GM23248 (cell line): ENCODE measurements around the gene VANGL1. TPM values are rescaled to one million over a fixed set of nuclear protein-coding genes. Genes with fewer than 3 reads are reported as not detected.

Source experiments
- DNase-seq: peaks from one replicate; pipeline ENCODE4 v3.0.0-alpha.2; 2015
- H2AFZ ChIP-seq: fragments of 200-600 bp; sonication (generic); 2 replicates; pipeline ENCODE4 v1.6.1; 2016; ENCODE audit warnings: antibody characterized with exemption
- H3F3A ChIP-seq: fragments of 200-600 bp; sonication (generic); 2 replicates; pipeline ENCODE4 v1.6.1; 2016; ENCODE audit warnings: mild to moderate bottlenecking, antibody characterized with exemption, mixed run types; ENCODE audit not compliant: insufficient read depth
- H3K27ac ChIP-seq: fragments of 200-600 bp; sonication (generic); 2 replicates; pipeline ENCODE4 v1.5.1; 2016; ENCODE audit warnings: mild to moderate bottlenecking
- H3K27me3 ChIP-seq: fragments of 200-600 bp; sonication (generic); replicated peaks from 2 replicates; pipeline ENCODE4 v1.6.1; 2016; ENCODE audit warnings: mild to moderate bottlenecking; ENCODE audit not compliant: insufficient read depth
- H3K36me3 ChIP-seq: fragments of 200-600 bp; sonication (generic); 2 replicates; pipeline ENCODE4 v1.6.1; 2016; ENCODE audit warnings: low read depth, mild to moderate bottlenecking
- H3K4me1 ChIP-seq: fragments of 200-600 bp; sonication (generic); 2 replicates; pipeline ENCODE4 v1.6.1; 2016; ENCODE audit warnings: mild to moderate bottlenecking; ENCODE audit not compliant: insufficient read depth
- H3K4me2 ChIP-seq: fragments of 200-600 bp; sonication (generic); one replicate; pipeline ENCODE4 v1.6.1; 2016; ENCODE audit warnings: mild to moderate bottlenecking; ENCODE audit not compliant: unreplicated experiment
- H3K4me3 ChIP-seq: fragments of 200-600 bp; sonication (generic); 2 replicates; pipeline ENCODE4 v1.5.1; 2016; ENCODE audit warnings: mild to moderate bottlenecking
- H3K79me2 ChIP-seq: fragments of 200-600 bp; sonication (generic); 2 replicates; pipeline ENCODE4 v1.6.1; 2016; ENCODE audit warnings: mild to moderate bottlenecking; ENCODE audit not compliant: insufficient read depth
- H3K9ac ChIP-seq: fragments of 200-600 bp; sonication (generic); 2 replicates; pipeline ENCODE4 v1.6.1; 2016; ENCODE audit warnings: mild to moderate bottlenecking
- H3K9me2 ChIP-seq: fragments of 200-600 bp; sonication (generic); 2 replicates; pipeline ENCODE4 v1.6.1; 2016; ENCODE audit warnings: mixed run types, mild to moderate bottlenecking, moderate library complexity; ENCODE audit not compliant: insufficient read depth
- H3K9me3 ChIP-seq: fragments of 200-600 bp; sonication (generic); one replicate; pipeline ENCODE4 v1.6.1; 2017; ENCODE audit warnings: low read depth
- H4K20me1 ChIP-seq: fragments of 200-600 bp; sonication (generic); 2 replicates; pipeline ENCODE4 v1.6.0; 2016; ENCODE audit not compliant: insufficient read depth
- EZH2 ChIP-seq: fragments of 200-600 bp; sonication (generic); IDR thresholded peaks from 2 replicates; pipeline ENCODE4 v1.6.1; 2018; ENCODE audit warnings: antibody characterized with exemption, mild to moderate bottlenecking; ENCODE audit not compliant: insufficient read depth, poor library complexity, severe bottlenecking
- EZH2phosphoT487 ChIP-seq: fragments of 200-600 bp; sonication (generic); IDR thresholded peaks from 2 replicates; pipeline ENCODE4 v1.6.1; 2018; ENCODE audit warnings: antibody characterized with exemption, moderate library complexity, mild to moderate bottlenecking, low read depth; ENCODE audit not compliant: insufficient read depth
- WGBS, 2 experiments: methylation state at CpG; one replicate each; pipeline ENCODE4 v1.1.6; 2015 to 2017; ENCODE audit warnings: low lambda C conversion rate in 2 of 2, low coverage in 1 of 2; ENCODE audit errors: missing lambda C conversion rate in 2 of 2; 5-methylcytosine and 5-hydroxymethylcytosine counted together
- in situ Hi-C: fragments of 300-500 bp; cut with MboI; formaldehyde crosslinking; loops from 2 replicates; pipeline ENCODE4 v1.15.0; 2020
- polyA plus RNA-seq: library from polyadenylated mRNA; unstranded; fragments of >200 nt; fragmentation: Nextera tagmentation; extraction: Ambion mirVana; gene quantifications from 2 replicates; pipeline ENCODE4 v1.2.1, GENCODE V29; 2016
- total RNA-seq: library from RNA; depleted of rRNA; stranded (reverse); fragments of >200 nt; shearing (Covaris generic); gene quantifications from 2 replicates; pipeline ENCODE4 v1.2.3, GENCODE V29; 2014

Gene VANGL1
- total and polyA plus RNA-seq, 2 experiments from 2014 or later: 11.7 to 14.7 TPM

GRCh38 chr1:115669002-115669673 is 27.4 kb downstream of the VANGL1 start:
- Histone ChIP-seq H3K4me3 (no peak overlapping the region), H3K27ac (peak overlapping the region; percentile 35), H3K36me3 (peaks cover 20% of the 10 kb centered on the region; the same call in 1 of the 2 replicates), H3K4me2 (no peak overlapping the region), H3K9ac (no peak overlapping the region), H3K79me2 (no peaks in the 10 kb centered on the region; the same call in 1 of the 2 replicates), H3K4me1 (peaks cover 19% of the 10 kb centered on the region), H2AFZ (no peak overlapping the region), H3K9me3 (no peaks in the 10 kb centered on the region), H3F3A (peaks cover 22% of the 10 kb centered on the region), H3K27me3 (no peaks in the 10 kb centered on the region), H4K20me1 (no peaks in the 10 kb centered on the region), H3K9me2 (no peaks in the 10 kb centered on the region)
- in situ Hi-C loops: no loop called here
- peak; percentile 78 for DNase-seq
- 89 to 94% methylated on average over 5 of the region's 5 CpGs for WGBS, 2 experiments
- TF ChIP-seq EZH2: no peak
- TF ChIP-seq EZH2phosphoT487: no peak

GRCh38 chr1:115669886-115670285 is 28.1 kb downstream of the VANGL1 start:
- no peak for TF ChIP-seq EZH2
- no peak for TF ChIP-seq EZH2phosphoT487
- Histone ChIP-seq H3K27me3 (no peaks in the 10 kb centered on the region), H4K20me1 (no peaks in the 10 kb centered on the region), H3K36me3 (peaks cover 16% of the 10 kb centered on the region; the same call in 1 of the 2 replicates), H3K27ac (no peak overlapping the region), H3K9me2 (no peaks in the 10 kb centered on the region), H3K4me2 (no peak overlapping the region), H3K9ac (no peak overlapping the region), H3K9me3 (no peaks in the 10 kb centered on the region), H3K79me2 (no peaks in the 10 kb centered on the region; the same call in 1 of the 2 replicates), H3K4me3 (no peak overlapping the region), H3F3A (peaks cover 22% of the 10 kb centered on the region), H3K4me1 (peaks cover 19% of the 10 kb centered on the region), H2AFZ (no peak overlapping the region)
- 42 to 43% methylated on average over 1 of the region's 1 CpG for WGBS, 2 experiments
- in situ Hi-C loops: no loop called here
- DNase-seq: peak; percentile 45

GRCh38 chr1:115670476-115671175 is 28.9 kb downstream of the VANGL1 start:
- no peaks in the 10 kb centered on the region for H3K9me3 ChIP-seq
- peaks cover 11% of the 10 kb centered on the region; the same call in 1 of the 2 replicates for H3K36me3 ChIP-seq
- H3K4me3 ChIP-seq: no peak overlapping the region
- WGBS, 2 experiments: 86 to 88% methylated on average over 14 of the region's 14 CpGs
- no peaks in the 10 kb centered on the region for H3K79me2 ChIP-seq
- in situ Hi-C loops: no loop called here
- H4K20me1 ChIP-seq: no peaks in the 10 kb centered on the region
- H3K9ac ChIP-seq: no peak overlapping the region
- H3K4me1 ChIP-seq: peaks cover 19% of the 10 kb centered on the region
- no peak overlapping the region for H3K27ac ChIP-seq
- H3K27me3 ChIP-seq: no peaks in the 10 kb centered on the region
- no peak for DNase-seq
- no peak overlapping the region for H3K4me2 ChIP-seq
- H2AFZ ChIP-seq: no peak overlapping the region
- TF ChIP-seq EZH2phosphoT487 (no peak), EZH2 (no peak)
- no peaks in the 10 kb centered on the region for H3K9me2 ChIP-seq
- peaks cover 22% of the 10 kb centered on the region for H3F3A ChIP-seq

- H3K27ac ChIP-seq: no peak overlapping the region
- no peaks in the 10 kb centered on the region for H3K9me2 ChIP-seq
- WGBS, 2 experiments: 92 to 93% methylated on average over 19 of the region's 19 CpGs
- H3K4me2 ChIP-seq: no peak overlapping the region
- H3K27me3 ChIP-seq: no peaks in the 10 kb centered on the region
- in situ Hi-C loops: no loop called here
- peaks cover 22% of the 10 kb centered on the region for H3F3A ChIP-seq
- DNase-seq: no peak
- TF ChIP-seq EZH2phosphoT487 (no peak), EZH2 (no peak)
- no peak overlapping the region for H3K9ac ChIP-seq
- no peak overlapping the region for H3K4me3 ChIP-seq
- no peaks in the 10 kb centered on the region for H4K20me1 ChIP-seq
- H3K36me3 ChIP-seq: peaks cover 11% of the 10 kb centered on the region; the same call in 1 of the 2 replicates
- H3K4me1 ChIP-seq: peaks cover 19% of the 10 kb centered on the region
- H3K79me2 ChIP-seq: no peaks in the 10 kb centered on the region
- no peak overlapping the region for H2AFZ ChIP-seq
- H3K9me3 ChIP-seq: no peaks in the 10 kb centered on the region
Observed at GRCh38 chr1:115671176-115671934, 29.6 kb downstream of the VANGL1 start.
